GM12873 (cell line): ENCODE results near the gene CDK5RAP2.

ENCODE experiments used
- TF ChIP-seq, protein P1 (sequence below): IDR thresholded peaks from 2 replicates; pipeline ENCODE4 v1.5.1; 2012; ENCODE audit warnings: low read depth, mild to moderate bottlenecking, moderate library complexity, low read length, control low read depth; ENCODE audit not compliant: insufficient read depth; ENCODE audit errors: missing control alignments

CDK5RAP2 gene

DNA sequence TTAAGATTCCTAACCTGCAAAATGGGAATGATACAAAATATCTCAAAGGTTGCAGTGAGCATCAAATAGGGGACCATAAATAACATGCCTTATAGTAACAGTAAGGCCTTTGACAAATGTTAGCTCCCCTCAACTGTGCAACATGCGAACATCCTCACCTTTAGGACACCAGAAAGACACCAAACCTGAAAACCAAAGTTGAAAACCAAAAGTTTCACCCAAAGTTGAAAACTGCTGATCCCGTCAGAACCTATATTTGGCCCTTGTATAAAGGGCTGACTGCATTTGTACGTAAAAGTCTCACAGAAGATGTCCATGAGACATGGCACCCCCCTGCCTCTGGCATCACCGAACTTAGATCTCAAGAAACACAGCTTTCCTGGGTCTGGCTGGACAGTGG is 12.1 kb downstream of the CDK5RAP2 start:
- TF ChIP-seq, protein P1, sequence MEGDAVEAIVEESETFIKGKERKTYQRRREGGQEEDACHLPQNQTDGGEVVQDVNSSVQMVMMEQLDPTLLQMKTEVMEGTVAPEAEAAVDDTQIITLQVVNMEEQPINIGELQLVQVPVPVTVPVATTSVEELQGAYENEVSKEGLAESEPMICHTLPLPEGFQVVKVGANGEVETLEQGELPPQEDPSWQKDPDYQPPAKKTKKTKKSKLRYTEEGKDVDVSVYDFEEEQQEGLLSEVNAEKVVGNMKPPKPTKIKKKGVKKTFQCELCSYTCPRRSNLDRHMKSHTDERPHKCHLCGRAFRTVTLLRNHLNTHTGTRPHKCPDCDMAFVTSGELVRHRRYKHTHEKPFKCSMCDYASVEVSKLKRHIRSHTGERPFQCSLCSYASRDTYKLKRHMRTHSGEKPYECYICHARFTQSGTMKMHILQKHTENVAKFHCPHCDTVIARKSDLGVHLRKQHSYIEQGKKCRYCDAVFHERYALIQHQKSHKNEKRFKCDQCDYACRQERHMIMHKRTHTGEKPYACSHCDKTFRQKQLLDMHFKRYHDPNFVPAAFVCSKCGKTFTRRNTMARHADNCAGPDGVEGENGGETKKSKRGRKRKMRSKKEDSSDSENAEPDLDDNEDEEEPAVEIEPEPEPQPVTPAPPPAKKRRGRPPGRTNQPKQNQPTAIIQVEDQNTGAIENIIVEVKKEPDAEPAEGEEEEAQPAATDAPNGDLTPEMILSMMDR: no peak

DNA sequence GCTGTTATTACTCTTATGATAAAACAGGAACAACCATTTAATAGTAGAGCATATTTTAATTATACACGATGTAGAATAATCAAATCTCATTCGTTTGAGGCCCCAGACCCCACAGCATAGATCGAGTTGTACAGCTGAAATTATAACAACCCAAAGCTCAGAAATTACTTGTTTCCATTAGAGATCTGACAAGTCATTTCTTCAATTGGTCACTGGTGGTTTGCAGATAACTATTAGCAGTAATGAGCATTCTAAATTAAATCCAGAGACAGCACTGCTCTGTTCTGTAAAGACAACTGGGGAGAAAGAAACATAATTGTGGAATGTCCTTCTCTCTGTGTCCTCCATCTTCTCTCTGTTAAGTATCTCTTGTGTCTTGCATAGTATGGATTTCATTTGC is 12.9 kb downstream of the CDK5RAP2 start:
- TF ChIP-seq, protein P1: no peak

DNA sequence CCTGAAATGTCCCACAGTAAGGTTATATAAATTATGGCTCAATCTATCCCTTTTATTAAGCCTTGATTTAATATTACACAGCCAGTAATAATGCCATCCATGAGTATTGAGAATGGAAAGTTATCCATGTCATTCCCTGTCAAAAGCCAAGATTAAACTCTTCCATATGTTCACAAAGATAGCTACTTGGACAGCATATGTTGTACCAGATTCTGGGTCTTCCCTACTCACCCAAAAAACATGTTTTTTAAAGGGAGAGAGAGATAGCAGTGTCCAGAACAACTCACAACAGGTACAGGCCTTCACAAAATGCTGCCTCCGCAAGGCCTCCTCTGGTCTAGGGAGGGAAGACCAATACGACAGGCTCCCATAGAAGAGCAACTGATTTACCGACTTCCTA is 15.4 kb downstream of the CDK5RAP2 start:
- TF ChIP-seq, protein P1: no peak

DNA sequence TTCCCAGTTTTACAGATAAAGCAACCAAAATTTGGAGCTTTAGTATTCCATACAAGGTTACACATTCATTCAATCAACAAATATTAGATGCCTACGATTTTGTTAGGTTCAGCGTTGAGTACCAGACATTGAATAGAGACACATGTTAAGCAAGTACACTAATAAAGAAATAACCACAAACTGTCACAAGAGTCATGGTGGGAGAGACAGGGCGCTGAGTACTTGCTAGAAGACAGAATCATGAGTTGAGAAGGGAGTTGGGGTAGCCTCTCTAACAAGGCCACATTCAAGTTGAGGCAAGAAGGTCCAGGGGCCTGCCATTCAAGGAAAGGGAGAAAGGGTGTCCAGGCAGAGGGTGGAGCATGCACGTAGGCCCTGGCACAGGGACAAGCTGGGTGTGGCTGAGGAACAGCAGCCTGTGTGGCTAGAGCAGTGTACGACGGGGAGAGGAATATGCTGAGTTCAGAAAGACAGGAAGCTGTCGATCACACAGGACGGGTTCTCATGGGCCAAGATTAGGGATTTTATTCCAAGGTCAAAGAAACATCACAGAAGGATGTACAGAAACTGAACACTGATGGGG is 17.0 kb downstream of the CDK5RAP2 start:
- TF ChIP-seq, protein P1: no peak

DNA sequence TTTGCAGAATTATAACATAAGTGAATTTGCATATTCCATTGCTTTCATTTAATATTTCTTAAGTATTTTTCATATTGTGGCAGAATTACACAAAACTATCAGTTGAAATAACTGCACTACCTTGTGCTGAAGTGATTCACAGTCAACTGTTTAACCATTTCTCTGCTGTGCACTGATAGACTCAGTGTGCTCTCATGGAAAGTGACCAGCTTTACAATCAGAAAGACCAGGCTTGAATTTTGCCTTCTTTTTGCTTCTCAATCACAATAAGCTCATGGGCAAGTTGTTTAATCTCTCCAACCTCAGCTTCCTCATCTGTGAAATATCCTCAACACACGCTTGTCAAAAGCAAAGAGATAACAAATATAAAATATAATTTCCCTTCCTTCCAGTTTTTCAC is 18.3 kb downstream of the CDK5RAP2 start:
- TF ChIP-seq, protein P1: no peak

DNA sequence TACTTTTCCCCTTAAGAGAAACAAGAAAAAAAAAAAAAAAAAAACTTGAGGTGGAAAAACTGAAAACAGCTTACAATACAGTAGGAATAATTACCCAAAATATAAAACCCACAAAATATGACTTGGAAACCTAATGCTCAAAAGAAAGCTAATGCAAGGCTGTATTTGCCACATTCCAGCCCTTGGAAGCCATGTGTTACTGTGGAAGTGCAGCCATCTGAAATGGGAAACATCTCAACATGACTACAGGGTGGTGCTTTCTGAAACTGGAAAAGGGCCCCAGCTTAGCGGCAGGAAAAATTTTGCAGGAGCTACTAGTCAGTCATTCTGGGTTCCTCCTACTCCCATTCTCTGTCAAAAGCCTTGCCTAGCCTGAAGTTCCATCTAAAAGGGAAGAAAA is 20.4 kb downstream of the CDK5RAP2 start:
- TF ChIP-seq, protein P1: no peak

DNA sequence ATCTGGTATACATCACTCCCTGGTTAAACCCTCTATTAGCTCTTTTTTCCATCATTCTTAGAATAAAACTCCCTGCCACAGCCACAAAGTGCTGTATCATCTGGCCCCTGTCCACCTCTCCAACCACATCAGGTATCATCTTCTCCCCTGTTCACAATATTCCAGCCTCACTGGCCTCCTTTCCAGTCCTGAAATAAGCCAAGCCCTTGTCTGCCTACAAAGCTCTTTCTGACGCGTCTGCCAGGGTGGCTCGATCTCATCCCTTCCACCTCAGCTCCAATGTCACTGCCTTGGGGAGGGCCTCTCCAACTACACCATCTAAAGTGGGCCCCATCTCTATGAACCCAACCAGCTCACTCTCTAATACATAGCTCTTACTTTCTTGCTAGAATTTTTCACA is 21.5 kb downstream of the CDK5RAP2 start:
- TF ChIP-seq, protein P1: no peak

DNA sequence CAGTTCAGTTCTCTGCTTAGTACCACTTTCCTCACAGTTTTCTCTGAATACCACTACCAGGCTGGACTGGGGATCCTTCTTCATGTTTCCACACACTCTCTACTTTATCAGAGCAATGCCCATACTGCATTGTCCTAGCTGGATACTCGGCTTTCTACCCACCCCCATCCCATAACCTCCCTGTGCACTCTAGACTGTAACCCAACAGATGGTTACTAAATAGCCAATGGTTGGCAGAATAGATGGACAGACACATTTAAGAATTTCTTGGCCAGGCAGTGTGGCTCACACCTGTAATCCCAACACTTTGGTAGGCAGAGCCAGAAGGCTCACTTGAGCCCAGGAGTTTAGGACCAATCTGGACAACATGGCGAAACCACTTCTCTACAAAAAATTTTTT is 22.8 kb downstream of the CDK5RAP2 start:
- TF ChIP-seq, protein P1: no peak
